ENCODE data around the gene RCBTB2.

The RCBTB2 gene

GRCh38 chr13:48531416-48532255, 1.2 kb downstream of the RCBTB2 start:
- H3K9me3 ChIP-seq (ENCODE audit: insufficient read depth, low read length) = no peaks in the 10 kb centered on the region; the same call in 1 of the 2 replicates
- H3K4me2 ChIP-seq (ENCODE audit: low read length) = peak overlapping the region; percentile 91
- no peaks in the 10 kb centered on the region for H3K27me3 ChIP-seq (ENCODE audit: low read depth, low read length)
- peaks cover 6% of the 10 kb centered on the region for H3K36me3 ChIP-seq (replicated peaks; ENCODE audit: low read depth, low read length)
- 0 out of 2 replicates have a peak overlapping the region, but pooled peaks have one; percentile 19 for H2AFZ ChIP-seq (ENCODE audit: low read depth, low read length)
- no peaks in the 10 kb centered on the region for H4K20me1 ChIP-seq (ENCODE audit: insufficient read depth, low read length)
- H3K4me1 ChIP-seq (ENCODE audit: low read length) = peaks cover 65% of the 10 kb centered on the region
- peaks cover 42% of the 10 kb centered on the region for H3K79me2 ChIP-seq (ENCODE audit: low read length)
- peak overlapping the region; percentile 94 for H3K27ac ChIP-seq (ENCODE audit: low read length)
- peak overlapping the region; percentile 77 for H3K4me3 ChIP-seq (ENCODE audit: low read length)
- H3K9ac ChIP-seq (ENCODE audit: low read length) = peak overlapping the region; percentile 93
- TF ChIP-seq EZH2phosphoT487 (IDR thresholded peaks at IDR 0.05; ENCODE audit: low read depth) = no peak
- TF ChIP-seq, protein P1, sequence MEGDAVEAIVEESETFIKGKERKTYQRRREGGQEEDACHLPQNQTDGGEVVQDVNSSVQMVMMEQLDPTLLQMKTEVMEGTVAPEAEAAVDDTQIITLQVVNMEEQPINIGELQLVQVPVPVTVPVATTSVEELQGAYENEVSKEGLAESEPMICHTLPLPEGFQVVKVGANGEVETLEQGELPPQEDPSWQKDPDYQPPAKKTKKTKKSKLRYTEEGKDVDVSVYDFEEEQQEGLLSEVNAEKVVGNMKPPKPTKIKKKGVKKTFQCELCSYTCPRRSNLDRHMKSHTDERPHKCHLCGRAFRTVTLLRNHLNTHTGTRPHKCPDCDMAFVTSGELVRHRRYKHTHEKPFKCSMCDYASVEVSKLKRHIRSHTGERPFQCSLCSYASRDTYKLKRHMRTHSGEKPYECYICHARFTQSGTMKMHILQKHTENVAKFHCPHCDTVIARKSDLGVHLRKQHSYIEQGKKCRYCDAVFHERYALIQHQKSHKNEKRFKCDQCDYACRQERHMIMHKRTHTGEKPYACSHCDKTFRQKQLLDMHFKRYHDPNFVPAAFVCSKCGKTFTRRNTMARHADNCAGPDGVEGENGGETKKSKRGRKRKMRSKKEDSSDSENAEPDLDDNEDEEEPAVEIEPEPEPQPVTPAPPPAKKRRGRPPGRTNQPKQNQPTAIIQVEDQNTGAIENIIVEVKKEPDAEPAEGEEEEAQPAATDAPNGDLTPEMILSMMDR (IDR thresholded peaks at IDR 0.05; ENCODE audit: low read depth, low read length) = no peak

GRCh38 chr13:48530833-48531232, 2.0 kb downstream of the RCBTB2 start:
- Histone ChIP-seq H3K4me1 (ENCODE audit: low read length) (peaks cover 65% of the 10 kb centered on the region), H3K4me3 (ENCODE audit: low read length) (peak overlapping the region; percentile 77), H3K4me2 (ENCODE audit: low read length) (peak overlapping the region; percentile 91), H2AFZ (ENCODE audit: low read depth, low read length) (no peak overlapping the region), H3K36me3 (replicated peaks; ENCODE audit: low read depth, low read length) (peaks cover 8% of the 10 kb centered on the region), H3K9ac (ENCODE audit: low read length) (peak overlapping the region; percentile 93), H3K9me3 (ENCODE audit: insufficient read depth, low read length) (no peaks in the 10 kb centered on the region; the same call in 1 of the 2 replicates), H3K27ac (ENCODE audit: low read length) (peak overlapping the region; percentile 94), H3K27me3 (ENCODE audit: low read depth, low read length) (no peaks in the 10 kb centered on the region), H4K20me1 (ENCODE audit: insufficient read depth, low read length) (no peaks in the 10 kb centered on the region), H3K79me2 (ENCODE audit: low read length) (peaks cover 50% of the 10 kb centered on the region)
- TF ChIP-seq, protein P1 (IDR thresholded peaks at IDR 0.05; ENCODE audit: low read depth, low read length) = no peak
- TF ChIP-seq EZH2phosphoT487 (IDR thresholded peaks at IDR 0.05; ENCODE audit: low read depth) = no peak

DNA sequence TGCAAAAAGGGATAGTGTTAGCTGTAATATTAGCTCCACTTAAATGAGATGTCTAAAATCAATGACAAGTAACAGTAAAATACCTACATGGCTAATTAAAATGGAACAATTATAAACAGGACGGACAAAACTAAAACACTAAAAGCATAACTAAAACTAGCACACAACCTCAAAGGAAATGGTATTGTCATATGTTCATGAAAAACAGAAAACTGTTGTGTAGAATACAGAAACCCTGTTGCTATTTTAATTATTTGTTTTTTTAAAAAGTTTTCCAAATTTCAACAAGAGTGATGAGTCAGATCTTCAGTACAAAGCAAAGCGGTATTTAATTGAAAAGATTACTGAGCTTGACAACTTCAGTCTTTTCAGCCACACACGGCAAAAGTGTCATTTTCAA, 4.2 kb downstream of the RCBTB2 start:
- peak overlapping the region; percentile 94 for H3K27ac ChIP-seq (ENCODE audit: low read length)
- H3K79me2 ChIP-seq (ENCODE audit: low read length) = peaks cover 55% of the 10 kb centered on the region
- H3K27me3 ChIP-seq (ENCODE audit: low read depth, low read length) = no peaks in the 10 kb centered on the region
- no peak overlapping the region; the same call in 1 of the 2 replicates for H2AFZ ChIP-seq (ENCODE audit: low read depth, low read length)
- H3K9me3 ChIP-seq (ENCODE audit: insufficient read depth, low read length) = no peaks in the 10 kb centered on the region
- H3K4me1 ChIP-seq (ENCODE audit: low read length) = peaks cover 57% of the 10 kb centered on the region
- TF ChIP-seq, protein P1 (IDR thresholded peaks at IDR 0.05; ENCODE audit: low read depth, low read length) = no peak
- no peak for TF ChIP-seq EZH2phosphoT487 (IDR thresholded peaks at IDR 0.05; ENCODE audit: low read depth)
- no peaks in the 10 kb centered on the region for H4K20me1 ChIP-seq (ENCODE audit: insufficient read depth, low read length)
- H3K4me2 ChIP-seq (ENCODE audit: low read length) = peak overlapping the region; percentile 91
- H3K9ac ChIP-seq (ENCODE audit: low read length) = peak overlapping the region; percentile 93
- H3K4me3 ChIP-seq (ENCODE audit: low read length) = peak overlapping the region; percentile 39
- peaks cover 10% of the 10 kb centered on the region for H3K36me3 ChIP-seq (replicated peaks; ENCODE audit: low read depth, low read length)

DNA sequence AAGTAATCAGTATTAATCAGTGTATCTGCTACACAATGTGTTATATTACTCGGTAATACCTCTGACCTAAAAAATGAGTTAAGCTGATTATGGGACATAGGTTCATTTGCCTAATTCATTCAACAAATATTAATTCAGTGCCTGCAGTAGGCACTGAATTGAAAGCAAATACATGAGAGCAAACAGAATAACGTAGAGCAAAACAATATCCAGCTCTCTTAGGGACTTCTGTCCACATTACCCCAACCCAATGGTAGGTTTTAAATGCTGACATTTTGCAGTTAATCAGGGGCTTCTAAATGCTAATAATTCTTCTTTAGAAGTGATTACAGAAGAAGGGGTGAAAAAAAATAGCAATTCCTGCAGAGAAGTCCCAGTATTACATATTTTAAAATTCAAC, 4.9 kb downstream of the RCBTB2 start:
- H3K27ac ChIP-seq (ENCODE audit: low read length) = peak overlapping the region; percentile 94
- H2AFZ ChIP-seq (ENCODE audit: low read depth, low read length) = 0 out of 2 replicates have a peak overlapping the region, but pooled peaks have one; percentile 28
- peaks cover 55% of the 10 kb centered on the region for H3K79me2 ChIP-seq (ENCODE audit: low read length)
- no peaks in the 10 kb centered on the region for H3K9me3 ChIP-seq (ENCODE audit: insufficient read depth, low read length)
- H3K27me3 ChIP-seq (ENCODE audit: low read depth, low read length) = no peaks in the 10 kb centered on the region
- peaks cover 51% of the 10 kb centered on the region for H3K4me1 ChIP-seq (ENCODE audit: low read length)
- H3K4me3 ChIP-seq (ENCODE audit: low read length) = peak overlapping the region; percentile 39
- peaks cover 10% of the 10 kb centered on the region for H3K36me3 ChIP-seq (replicated peaks; ENCODE audit: low read depth, low read length)
- peak overlapping the region; percentile 93 for H3K9ac ChIP-seq (ENCODE audit: low read length)
- no peaks in the 10 kb centered on the region for H4K20me1 ChIP-seq (ENCODE audit: insufficient read depth, low read length)
- H3K4me2 ChIP-seq (ENCODE audit: low read length) = peak overlapping the region; percentile 91
- TF ChIP-seq, protein P1 (IDR thresholded peaks at IDR 0.05; ENCODE audit: low read depth, low read length) = no peak
- TF ChIP-seq EZH2phosphoT487 (IDR thresholded peaks at IDR 0.05; ENCODE audit: low read depth) = no peak

Measured in OCI-LY3 (cell line).